Naive thymus-derived CD4-positive, alpha-beta T cell (primary cell): ENCODE data around the gene METTL15. TPM values are rescaled to one million over a fixed set of nuclear protein-coding genes. Genes with fewer than 3 reads are reported as not detected.

Source experiments
- ATAC-seq: fragments of 150-1000 bp; cut with Tn5 transposase; 2 replicates; pipeline ENCODE4 v1.10.0; 2021; ENCODE audit warnings: mild to moderate bottlenecking, moderate library complexity
- CTCF ChIA-PET: fragments of 350-600 bp; sonication (Branson Sonifier 250); formaldehyde crosslinking; loops from one replicate; lab custom pipeline; 2021; ENCODE audit warnings: antibody characterized with exemption; lab: Charles Lee
- POLR2A ChIA-PET: fragments of 350-600 bp; sonication (Branson Sonifier 250); formaldehyde crosslinking; loops from one replicate; lab custom pipeline; 2021; ENCODE audit warnings: antibody characterized with exemption, inconsistent platforms; lab: Charles Lee
- DNase-seq, 9 donors: peaks; one replicate each; pipeline versions ENCODE4 v3.0.0 to v3.0.0-alpha.2; 2020 to 2022; ENCODE audit warnings: mixed read lengths in 1 of 9
- H3K27ac ChIP-seq: one replicate; pipeline ENCODE4 v1.7.0; 2013; ENCODE audit warnings: mild to moderate bottlenecking, low read depth, low read length, moderate library complexity
- H3K27me3 ChIP-seq, 2 donors: one replicate each; pipeline ENCODE4 v1.7.0; 2013; ENCODE audit warnings: low read length in 2 of 2, mild to moderate bottlenecking in 2 of 2, moderate library complexity in 2 of 2; ENCODE audit not compliant: control insufficient read depth in 2 of 2, insufficient read depth in 2 of 2
- H3K36me3 ChIP-seq, 3 experiments: 1 replicate in 2 of 3; 2 replicates in 1 of 3; pipeline ENCODE4 v1.7.0; 2013; ENCODE audit warnings: low read length in 3 of 3, mild to moderate bottlenecking in 3 of 3, moderate library complexity in 1 of 3; ENCODE audit not compliant: insufficient read depth in 3 of 3, control insufficient read depth in 2 of 3
- H3K4me1 ChIP-seq, 2 donors: one replicate each; pipeline ENCODE4 v1.7.0; 2013; ENCODE audit warnings: low read length in 2 of 2, mild to moderate bottlenecking in 2 of 2, moderate library complexity in 1 of 2; ENCODE audit not compliant: control insufficient read depth in 2 of 2, insufficient read depth in 2 of 2
- H3K4me3 ChIP-seq: 2 replicates; pipeline ENCODE4 v1.7.0; 2013; ENCODE audit warnings: mild to moderate bottlenecking, low read length
- H3K9me3 ChIP-seq, 3 experiments: 1 replicate in 2 of 3; 2 replicates in 1 of 3; pipeline ENCODE4 v1.7.0; 2013; ENCODE audit warnings: low read length in 3 of 3; ENCODE audit not compliant: control insufficient read depth in 2 of 3
- H3K27ac Mint-ChIP-seq, 9 donors: one replicate each; pipeline ENCODE4 v1.8.0; 2020 to 2022; ENCODE audit warnings: mixed read lengths in 9 of 9, mild to moderate bottlenecking in 8 of 9, moderate library complexity in 5 of 9, inconsistent platforms in 2 of 9
- H3K27me3 Mint-ChIP-seq, 5 donors: one replicate each; pipeline ENCODE4 v1.8.0; 2021 to 2022; ENCODE audit warnings: mixed read lengths in 5 of 5, mild to moderate bottlenecking in 1 of 5
- H3K36me3 Mint-ChIP-seq, 5 donors: one replicate each; pipeline ENCODE4 v1.8.0; 2020 to 2022; ENCODE audit warnings: mixed read lengths in 5 of 5, mild to moderate bottlenecking in 3 of 5, inconsistent platforms in 1 of 5
- H3K4me1 Mint-ChIP-seq, 7 donors: one replicate each; pipeline ENCODE4 v1.8.0; 2020 to 2022; ENCODE audit warnings: mixed read lengths in 7 of 7, mild to moderate bottlenecking in 3 of 7, inconsistent platforms in 1 of 7
- H3K4me3 Mint-ChIP-seq, 10 donors: one replicate each; pipeline ENCODE4 v1.8.0; 2020 to 2022; ENCODE audit warnings: mild to moderate bottlenecking in 10 of 10, mixed read lengths in 10 of 10, moderate library complexity in 6 of 10, inconsistent platforms in 2 of 10
- H3K9me3 Mint-ChIP-seq, 11 donors: one replicate each; pipeline ENCODE4 v1.8.0; 2020 to 2022; ENCODE audit warnings: mixed read lengths in 11 of 11, mild to moderate bottlenecking in 4 of 11, inconsistent platforms in 1 of 11, moderate library complexity in 1 of 11
- intact Hi-C, 2 donors: fragments of 100-400 bp; cut with micrococcal nuclease; formaldehyde crosslinking; loops; one replicate each; pipeline ENCODE4 v1.15.1; 2023
- polyA plus RNA-seq, 2 donors: library from polyadenylated mRNA; unstranded; fragments of 300-500 nt; fragmentation: Illumina TruSeq; gene quantifications; one replicate each; pipeline ENCODE4 v1.2.3, GENCODE V29; 2021
- total RNA-seq, 6 experiments: library from RNA in 5 of 6; stranded (reverse) in 5 of 6; gene quantifications; 1 replicate in 5 of 6; 2 replicates in 1 of 6; pipeline ENCODE4 v1.2.3 and lab custom pipeline; 2021 to 2026

The METTL15 gene
- total and polyA plus RNA-seq, 7 experiments from 2014 or later = 6.0 to 14.9 (median 10.3) TPM

GRCh38 chr11:28343304-28344233, 235.4 kb downstream of the METTL15 start:
- ChIA-PET CTCF (no interaction called here), POLR2A (no interaction called here)
- ATAC-seq = no peak
- Histone ChIP-seq H3K27me3 (no peaks in the 10 kb centered on the region), H3K4me1 (no peaks in the 10 kb centered on the region), H3K36me3 (no peaks in the 10 kb centered on the region), H3K27ac (no peak overlapping the region), H3K9me3 (peaks cover 0 to 7% (median 4%) of the 10 kb centered on the region in 3 experiments), H3K4me3 (no peak overlapping the region)
- Mint-ChIP-seq H3K27me3 (no peaks in the 10 kb centered on the region), H3K9me3 (peaks cover 5 to 42% (median 22%) of the 10 kb centered on the region in 11 donors), H3K27ac (no peak overlapping the region), H3K4me3 (no peak overlapping the region), H3K4me1 (peaks cover 0 to 4% (median 0%) of the 10 kb centered on the region in 7 donors), H3K36me3 (peaks cover 0 to 10% (median 3%) of the 10 kb centered on the region in 5 donors)
- no peak for DNase-seq
- intact Hi-C loops = no loop called here

GRCh38 chr11:28346209-28346608, 238.0 kb downstream of the METTL15 start:
- CTCF ChIA-PET = no interaction called here
- intact Hi-C loops = no loop called here
- H3K36me3 Mint-ChIP-seq = peaks cover 0 to 3% (median 0%) of the 10 kb centered on the region in 5 donors

GRCh38 chr11:28346721-28347120, 238.5 kb downstream of the METTL15 start:
- Histone ChIP-seq H3K36me3 (no peaks in the 10 kb centered on the region), H3K27ac (no peak overlapping the region), H3K4me3 (no peak overlapping the region), H3K27me3 (no peaks in the 10 kb centered on the region), H3K4me1 (no peaks in the 10 kb centered on the region), H3K9me3 (no peaks in the 10 kb centered on the region)
- H3K27me3 Mint-ChIP-seq = peaks cover 0 to 3% (median 0%) of the 10 kb centered on the region in 5 donors
- H3K4me3 Mint-ChIP-seq = no peak overlapping the region
- H3K36me3 Mint-ChIP-seq = peaks cover 0 to 3% (median 0%) of the 10 kb centered on the region in 5 donors
- CTCF ChIA-PET = no interaction called here
- no peak overlapping the region for H3K27ac Mint-ChIP-seq
- ATAC-seq = no peak
- DNase-seq = no peak
- H3K9me3 Mint-ChIP-seq = peaks cover 0 to 11% (median 2%) of the 10 kb centered on the region in 11 donors
- intact Hi-C loops = no loop called here
- peaks cover 0 to 4% (median 0%) of the 10 kb centered on the region in 7 donors for H3K4me1 Mint-ChIP-seq
- POLR2A ChIA-PET = no interaction called here

More at GRCh38 chr11:28346209-28346608, 238.0 kb downstream of the METTL15 start:
- no peak for ATAC-seq
- peaks cover 0 to 4% (median 0%) of the 10 kb centered on the region in 7 donors for H3K4me1 Mint-ChIP-seq
- H3K27me3 Mint-ChIP-seq = peaks cover 0 to 3% (median 0%) of the 10 kb centered on the region in 5 donors
- Histone ChIP-seq H3K27ac (no peak overlapping the region), H3K4me1 (no peaks in the 10 kb centered on the region), H3K9me3 (no peaks in the 10 kb centered on the region), H3K27me3 (no peaks in the 10 kb centered on the region), H3K36me3 (no peaks in the 10 kb centered on the region), H3K4me3 (no peak overlapping the region)
- no peak overlapping the region for H3K4me3 Mint-ChIP-seq
- no peak for DNase-seq
- peaks cover 0 to 15% (median 4%) of the 10 kb centered on the region in 11 donors for H3K9me3 Mint-ChIP-seq
- no peak overlapping the region for H3K27ac Mint-ChIP-seq
- POLR2A ChIA-PET = no interaction called here

GRCh38 chr11:28347371-28347770, 239.2 kb downstream of the METTL15 start:
- Mint-ChIP-seq H3K4me1 (peaks cover 0 to 4% (median 0%) of the 10 kb centered on the region in 7 donors), H3K36me3 (peaks cover 0 to 3% (median 0%) of the 10 kb centered on the region in 5 donors), H3K4me3 (no peak overlapping the region), H3K27ac (no peak overlapping the region), H3K9me3 (peaks cover 0 to 6% (median 0%) of the 10 kb centered on the region in 11 donors), H3K27me3 (peaks cover 0 to 3% (median 0%) of the 10 kb centered on the region in 5 donors)
- no peaks in the 10 kb centered on the region for H3K9me3 ChIP-seq
- no peaks in the 10 kb centered on the region for H3K36me3 ChIP-seq
- ChIA-PET CTCF (interaction anchor here (0.6 kb wide), 1 partner anchor 20 kb away, joined by 7 read pairs; no protein-coding TSS in a partner anchor), POLR2A (no interaction called here)
- no peak overlapping the region for H3K27ac ChIP-seq
- no peaks in the 10 kb centered on the region for H3K4me1 ChIP-seq
- intact Hi-C loops = no loop called here
- no peaks in the 10 kb centered on the region for H3K27me3 ChIP-seq
- ATAC-seq = no peak
- no peak for DNase-seq
- H3K4me3 ChIP-seq = no peak overlapping the region

DNA sequence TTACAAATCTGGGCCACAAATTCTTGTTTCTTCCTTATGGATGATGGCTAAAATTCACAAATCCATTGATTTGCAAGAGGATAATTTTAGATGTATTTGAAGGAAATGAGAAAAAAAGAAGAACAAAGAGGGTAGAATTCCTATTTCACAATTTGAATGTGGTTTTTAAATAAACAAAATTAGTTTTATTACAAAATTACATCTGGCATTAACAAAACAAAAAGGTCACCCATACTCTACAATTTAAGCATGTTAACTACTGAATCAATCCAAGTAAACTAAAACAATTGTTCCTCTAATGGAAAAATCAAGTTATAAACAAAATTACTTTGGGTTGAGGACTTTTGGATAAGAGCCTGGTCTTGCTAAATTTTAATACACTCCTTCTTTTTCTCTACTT, 242.0 kb downstream of the METTL15 start:
- Histone ChIP-seq H3K4me1 (no peaks in the 10 kb centered on the region), H3K36me3 (no peaks in the 10 kb centered on the region), H3K4me3 (no peak overlapping the region), H3K27me3 (no peaks in the 10 kb centered on the region), H3K27ac (no peak overlapping the region), H3K9me3 (no peaks in the 10 kb centered on the region)
- H3K4me3 Mint-ChIP-seq = no peak overlapping the region
- H3K4me1 Mint-ChIP-seq = no peaks in the 10 kb centered on the region
- DNase-seq (no peak), ATAC-seq (no peak)
- H3K27ac Mint-ChIP-seq = no peak overlapping the region
- peaks cover 0 to 7% (median 0%) of the 10 kb centered on the region in 5 donors for H3K36me3 Mint-ChIP-seq
- H3K9me3 Mint-ChIP-seq = peaks cover 0 to 2% (median 0%) of the 10 kb centered on the region in 11 donors
- intact Hi-C loops = no loop called here
- peaks cover 0 to 3% (median 0%) of the 10 kb centered on the region in 5 donors for H3K27me3 Mint-ChIP-seq
- POLR2A ChIA-PET = no interaction called here
- CTCF ChIA-PET = no interaction called here

GRCh38 chr11:28353991-28354390, 245.8 kb downstream of the METTL15 start:
- H3K4me3 ChIP-seq = no peak overlapping the region
- Mint-ChIP-seq H3K4me1 (no peaks in the 10 kb centered on the region), H3K36me3 (peaks cover 0 to 7% (median 0%) of the 10 kb centered on the region in 5 donors), H3K27ac (no peak overlapping the region), H3K9me3 (peaks cover 0 to 2% (median 0%) of the 10 kb centered on the region in 11 donors), H3K4me3 (no peak overlapping the region), H3K27me3 (peaks cover 0 to 3% (median 0%) of the 10 kb centered on the region in 5 donors)
- H3K4me1 ChIP-seq = no peaks in the 10 kb centered on the region
- no peaks in the 10 kb centered on the region for H3K27me3 ChIP-seq
- H3K36me3 ChIP-seq = no peaks in the 10 kb centered on the region
- ATAC-seq (no peak), DNase-seq (no peak)
- ChIA-PET POLR2A (no interaction called here), CTCF (no interaction called here)
- no peaks in the 10 kb centered on the region for H3K9me3 ChIP-seq
- intact Hi-C loops = no loop called here
- no peak overlapping the region for H3K27ac ChIP-seq
